ENCODE results near the gene BCL7C.
"Not testable (repeated sequence)": the region's sequence is repeated elsewhere in the genome, so short reads cannot be mapped to it uniquely, and the experiment has no call there.

Gene BCL7C

GRCh38 chr16:30893744-30894539 is at the start of gene BCL7C:
Gene BCL7C (minus strand): TSS chr16:30894077. CDS start chr16:30893944, 133 bp downstream.
- DNase-seq = peak; percentile 96 to 97

GRCh38 chr16:30942426-30942806 is 48.5 kb upstream of the BCL7C start:
- DNase-seq = no peak

- DNase-seq = peak; percentile 64 to 79
Observed at GRCh38 chr16:30941600-30942425, 47.9 kb upstream of the BCL7C start.

- not testable (repeated sequence) for DNase-seq
Observed at GRCh38 chr16:30939571-30939970, 45.7 kb upstream of the BCL7C start.

- DNase-seq = no peak
Observed at GRCh38 chr16:30937692-30938091, 43.8 kb upstream of the BCL7C start.

GRCh38 chr16:30934827-30935557 is 41.1 kb upstream of the BCL7C start:
- peak; percentile 58 to 65 for DNase-seq

- no peak for DNase-seq
Observed at GRCh38 chr16:30931068-30931650, 37.3 kb upstream of the BCL7C start.

- no peak for DNase-seq
Observed at GRCh38 chr16:30930160-30930571, 36.3 kb upstream of the BCL7C start.

GRCh38 chr16:30929167-30929566 is 35.3 kb upstream of the BCL7C start:
- no peak for DNase-seq

GRCh38 chr16:30928390-30928789 is 34.5 kb upstream of the BCL7C start:
- no peak for DNase-seq

GRCh38 chr16:30927789-30928378 is 34.0 kb upstream of the BCL7C start:
- peak; percentile 82 to 87 for DNase-seq

- no peak for DNase-seq
Observed at GRCh38 chr16:30926937-30927788, 33.3 kb upstream of the BCL7C start.

GRCh38 chr16:30925995-30926811 is 32.3 kb upstream of the BCL7C start:
- DNase-seq = no peak

GRCh38 chr16:30925632-30925987 is 31.7 kb upstream of the BCL7C start:
- DNase-seq = no peak

- DNase-seq = no peak
Observed at GRCh38 chr16:30924913-30925631, 31.2 kb upstream of the BCL7C start.

GRCh38 chr16:30924076-30924912 is 30.4 kb upstream of the BCL7C start:
- DNase-seq = no peak

- no peak for DNase-seq
Observed at GRCh38 chr16:30923554-30924075, 29.7 kb upstream of the BCL7C start, which contains the start of gene FBXL19. Gene FBXL19 (plus strand): TSS chr16:30923572. CDS start chr16:30925755, 2,183 bp downstream.

GRCh38 chr16:30922960-30923535 is 29.2 kb upstream of the BCL7C start:
- DNase-seq = peak; percentile 99 to 100

Measured in SHP77 (cell line).